IMR-90 (cell line): ENCODE results near the gene NFKBIZ. TPM values are rescaled to one million over a fixed set of nuclear protein-coding genes. Genes with fewer than 3 reads are reported as not detected.
A peak's percentile ranks its signal among the peaks of the same experiment; 100 is the strongest.

Experiments used
- ATAC-seq: fragments of 200-7000 bp; cut with Tn5 transposase; 2 replicates; pipeline ENCODE4 v1.9.1; 2020; ENCODE audit warnings: low read depth, mild to moderate bottlenecking, moderate library complexity
- Bru-seq: library from RNA; stranded (reverse); fragments of 400-500 nt; gene quantifications from one replicate; lab custom pipeline; 2021; lab: Mats Ljungman, UMichigan
- BruChase-seq, 2 experiments: library from RNA; stranded (reverse); fragments of 400-500 nt; gene quantifications; one replicate each; lab custom pipeline; 2021; lab: Mats Ljungman, UMichigan
- BruUV-seq: library from RNA; stranded (reverse); fragments of 400-500 nt; replicated peaks from 2 replicates; lab custom pipeline; 2021; lab: Mats Ljungman, UMichigan
- CTCF ChIA-PET: fragments of 300-600 bp; formaldehyde crosslinking; extraction: SDS; loops from one replicate; lab custom pipeline; 2021; ENCODE audit warnings: antibody characterized with exemption; lab: Yijun Ruan, JAX
- POLR2A ChIA-PET: fragments of 300-600 bp; sonication (Branson Sonifier 250); formaldehyde crosslinking; loops from one replicate; lab custom pipeline; 2022; ENCODE audit warnings: antibody characterized with exemption; ENCODE audit not compliant: unreplicated experiment; lab: Charles Lee
- DNase-seq: peaks from one replicate; pipeline ENCODE4 v3.0.0; 2013
- H2AFZ ChIP-seq: replicated peaks from 2 replicates; pipeline ENCODE3; 2013; ENCODE audit warnings: low read length, mild to moderate bottlenecking; ENCODE audit not compliant: poor library complexity
- H2AK5ac ChIP-seq: 2 replicates; pipeline ENCODE4 v1.6.1; 2013; ENCODE audit warnings: low read depth, low read length, inconsistent platforms
- H2AK9ac ChIP-seq: replicated peaks from 2 replicates; pipeline ENCODE3; 2013; ENCODE audit warnings: mild to moderate bottlenecking, low read depth, low read length, moderate library complexity; ENCODE audit not compliant: poor library complexity
- H2BK120ac ChIP-seq: 2 replicates; pipeline ENCODE4 v1.6.1; 2013; ENCODE audit warnings: low read depth, low read length, inconsistent platforms
- H2BK15ac ChIP-seq: 3 replicates; pipeline ENCODE4 v1.6.1; 2013; ENCODE audit warnings: low read depth, low read length, inconsistent platforms
- H2BK20ac ChIP-seq: 2 replicates; pipeline ENCODE4 v1.6.1; 2013; ENCODE audit warnings: low read depth, mild to moderate bottlenecking, inconsistent platforms, low read length, moderate library complexity
- H2BK5ac ChIP-seq: 2 replicates; pipeline ENCODE4 v1.6.1; 2013; ENCODE audit warnings: mild to moderate bottlenecking, low read depth, low read length, inconsistent platforms; ENCODE audit not compliant: poor library complexity, severe bottlenecking
- H3K14ac ChIP-seq: replicated peaks from 2 replicates; pipeline ENCODE4 v1.6.1; 2013; ENCODE audit warnings: low read depth, low read length, inconsistent platforms
- H3K18ac ChIP-seq: 2 replicates; pipeline ENCODE4 v1.6.1; 2013; ENCODE audit warnings: low read depth, low read length, control low read depth
- H3K23ac ChIP-seq: 2 replicates; pipeline ENCODE4 v1.6.1; 2013; ENCODE audit warnings: low read depth, low read length, inconsistent platforms
- H3K27ac ChIP-seq: 2 replicates; pipeline ENCODE4 v1.5.1; 2013; ENCODE audit warnings: mild to moderate bottlenecking, control low read depth, low read length; ENCODE audit not compliant: insufficient read depth
- H3K27me3 ChIP-seq: 2 replicates; pipeline ENCODE4 v1.6.1; 2013; ENCODE audit warnings: low read length; ENCODE audit not compliant: control insufficient read depth, insufficient read depth
- H3K36me3 ChIP-seq: 2 replicates; pipeline ENCODE4 v1.6.1; 2013; ENCODE audit warnings: low read length, mixed read lengths; ENCODE audit not compliant: control insufficient read depth, insufficient read depth
- H3K4ac ChIP-seq: 2 replicates; pipeline ENCODE4 v1.6.1; 2013; ENCODE audit warnings: low read depth, low read length, inconsistent platforms
- H3K4me1 ChIP-seq: 2 replicates; pipeline ENCODE4 v1.6.1; 2013; ENCODE audit warnings: low read length, mixed read lengths; ENCODE audit not compliant: control insufficient read depth, insufficient read depth
- H3K4me2 ChIP-seq: 2 replicates; pipeline ENCODE4 v1.6.1; 2013; ENCODE audit warnings: low read depth, mild to moderate bottlenecking, control low read depth, low read length, moderate library complexity
- H3K4me3 ChIP-seq: 2 replicates; pipeline ENCODE4 v1.5.1; 2013; ENCODE audit warnings: low read depth, mild to moderate bottlenecking, control low read depth, low read length, moderate library complexity; ENCODE audit not compliant: insufficient read depth
- H3K56ac ChIP-seq: 2 replicates; pipeline ENCODE4 v1.6.1; 2013; ENCODE audit warnings: low read length, inconsistent platforms; ENCODE audit not compliant: insufficient read depth; ENCODE audit errors: extremely low read depth
- H3K79me1 ChIP-seq, 2 experiments: 2 replicates each; pipeline ENCODE4 v1.6.1; 2013; ENCODE audit warnings: low read length in 2 of 2, inconsistent platforms in 1 of 2, low read depth in 1 of 2
- H3K9ac ChIP-seq: 2 replicates; pipeline ENCODE4 v1.6.1; 2013; ENCODE audit warnings: low read depth, low read length, control low read depth
- H3K9me1 ChIP-seq: 2 replicates; pipeline ENCODE4 v1.6.1; 2013; ENCODE audit warnings: low read length, inconsistent platforms; ENCODE audit not compliant: insufficient read depth
- H3K9me3 ChIP-seq: 2 replicates; pipeline ENCODE4 v1.6.1; 2013; ENCODE audit warnings: low read length; ENCODE audit not compliant: control insufficient read depth, insufficient read depth
- H4K20me1 ChIP-seq: 2 replicates; pipeline ENCODE4 v1.6.1; 2013; ENCODE audit warnings: low read length, inconsistent platforms; ENCODE audit not compliant: insufficient read depth
- H4K5ac ChIP-seq: 2 replicates; pipeline ENCODE4 v1.6.1; 2013; ENCODE audit warnings: mild to moderate bottlenecking, low read depth, low read length, control low read depth
- H4K8ac ChIP-seq, 2 experiments: 2 replicates each; pipeline ENCODE4 v1.6.1; 2013; ENCODE audit warnings: low read depth in 2 of 2, low read length in 2 of 2, control low read depth in 1 of 2, inconsistent platforms in 1 of 2
- H4K91ac ChIP-seq: 2 replicates; pipeline ENCODE4 v1.6.1; 2013; ENCODE audit warnings: low read depth, low read length, inconsistent platforms; ENCODE audit not compliant: insufficient read depth
- BHLHE40 ChIP-seq: fragments of 150-350 bp; IDR thresholded peaks from 2 replicates; pipeline ENCODE4 v1.6.1; 2016; ENCODE audit warnings: mild to moderate bottlenecking, low read depth, low read length
- CEBPB ChIP-seq: IDR thresholded peaks from 2 replicates; pipeline ENCODE4 v1.6.1; 2012; ENCODE audit warnings: low read depth, low read length, improper control_type of control experiment
- CHD1 ChIP-seq: IDR thresholded peaks from 2 replicates; pipeline ENCODE4 v1.6.1; 2012; ENCODE audit warnings: low read depth, low read length, improper control_type of control experiment
- FOS ChIP-seq: fragments of 150-350 bp; IDR thresholded peaks from 2 replicates; pipeline ENCODE4 v1.6.1; 2016; ENCODE audit warnings: low read depth, low read length
- MAFK ChIP-seq: IDR thresholded peaks from 2 replicates; pipeline ENCODE4 v1.6.1; 2012; ENCODE audit warnings: low read depth, low read length, improper control_type of control experiment
- MAZ ChIP-seq: IDR thresholded peaks from 2 replicates; pipeline ENCODE4 v1.6.1; 2012; ENCODE audit warnings: low read depth, mild to moderate bottlenecking, low read length, improper control_type of control experiment, moderate library complexity, borderline replicate concordance
- MXI1 ChIP-seq: IDR thresholded peaks from 2 replicates; pipeline ENCODE4 v1.6.1; 2012; ENCODE audit warnings: low read depth, mild to moderate bottlenecking, low read length, moderate library complexity, borderline replicate concordance
- NFE2L2 ChIP-seq: fragments of 150-350 bp; IDR thresholded peaks from 2 replicates; pipeline ENCODE4 v1.6.1; 2016; ENCODE audit warnings: low read depth, mild to moderate bottlenecking, low read length
- POLR2A ChIP-seq: IDR thresholded peaks from 2 replicates; pipeline ENCODE4 v1.6.1; 2012; ENCODE audit warnings: mild to moderate bottlenecking, low read depth, low read length
- RAD21 ChIP-seq: IDR thresholded peaks from 2 replicates; pipeline ENCODE4 v1.6.1; 2012; ENCODE audit warnings: low read length, improper control_type of control experiment
- SMC3 ChIP-seq: fragments of 150-350 bp; IDR thresholded peaks from 2 replicates; pipeline ENCODE4 v1.6.1; 2016; ENCODE audit warnings: low read depth, mild to moderate bottlenecking, antibody characterized with exemption, low read length, moderate library complexity
- USF2 ChIP-seq: fragments of 150-350 bp; IDR thresholded peaks from 2 replicates; pipeline ENCODE4 v1.6.1; 2017; ENCODE audit warnings: mild to moderate bottlenecking, antibody characterized with exemption, low read length, low read depth
- WGBS, 2 experiments: methylation state at CpG; one replicate each; pipeline versions ENCODE4 v1.1.5 to v1.1.7; 2013; ENCODE audit warnings: missing lambda C conversion rate in 2 of 2; ENCODE audit not compliant: insufficient read length in 1 of 2; ENCODE audit errors: extremely low coverage in 2 of 2; 5-methylcytosine and 5-hydroxymethylcytosine counted together
- dilution Hi-C: fragments of 300-500 bp; cut with HindIII; formaldehyde crosslinking; loops from one replicate; pipeline ENCODE4 v1.14.3; 2018; ENCODE audit warnings: low sequenced_read_pairs; ENCODE audit not compliant: unreplicated experiment
- in situ Hi-C: fragments of 300-500 bp; cut with MboI; formaldehyde crosslinking; loops from 3 replicates; pipeline ENCODE4 v1.14.3; 2019; ENCODE audit warnings: low sequenced_read_pairs, inconsistent platforms, mixed read lengths
- intact Hi-C: fragments of 100-400 bp; cut with micrococcal nuclease; formaldehyde crosslinking; loops from 2 replicates; pipeline ENCODE4 v1.10.0; 2022
- long read RNA-seq: library from polyadenylated mRNA; unstranded; transcript quantifications from one replicate; pipeline ENCODE4 v2.0.0, GENCODE V29; 2021; ENCODE audit not compliant: unreplicated experiment
- polyA plus RNA-seq, 3 experiments: library from polyadenylated mRNA; depleted of rRNA; stranded (reverse); fragments of >200 nt; gene quantifications; 2 replicates each; pipeline ENCODE4 v1.2.3, GENCODE V29; 2012; ENCODE audit warnings: low replicate concordance in 1 of 3
- total RNA-seq: library from RNA; depleted of rRNA; stranded (reverse); fragments of >200 nt; gene quantifications from 2 replicates; pipeline ENCODE4 v1.2.3, GENCODE V29; 2012; rRNA removed

NFKBIZ gene
- total RNA-seq (35.0 and 43.0 TPM in 2 replicates), polyA plus RNA-seq (2012; rRNA removed) (40.9 and 56.2 TPM in 2 replicates), Bru-seq, nascent RNA (percentile 98 among the genes with signal in this experiment), BruChase-seq, experiment 1, labeled RNA remaining after a 6-hour chase (percentile 80 among the genes with signal in this experiment), BruChase-seq, experiment 2, labeled RNA remaining after a 2-hour chase (percentile 77 among the genes with signal in this experiment)
- polyA plus RNA-seq (2012; cell fraction: cytosol; rRNA removed) = 42.6 and 52.3 TPM in 2 replicates
- polyA plus RNA-seq (2012; cell fraction: nucleus; rRNA removed; ENCODE audit: low replicate concordance) = 482 and 691 TPM in 2 replicates
- long read RNA-seq, transcript NFKBIZ-202 (12 exons, 3,923 nt) = major isoform, 7 of 24 reads
- long read RNA-seq, partial matches to known transcripts = 9 of 24 reads
- long read RNA-seq, other reads (novel, unspliced or antisense) = 8 of 24 reads

GRCh38 chr3:101848754-101849713 is at the start of gene NFKBIZ:
Gene NFKBIZ, plus strand, starts transcription at chr3:101849514. Its CDS starts 115 bp downstream, at chr3:101849629.
- Histone ChIP-seq H3K79me1 (peaks cover 27 to 37% of the 10 kb centered on the region in 2 experiments), H3K14ac (peak within 1 kb of the TSS; percentile 95), H4K91ac (peak within 1 kb of the TSS; percentile 59), H3K23ac (peak within 1 kb of the TSS; percentile 93), H2BK20ac (0 out of 2 replicates have a peak within 1 kb of the TSS, but pooled peaks have one; percentile 16), H2BK5ac (peak within 1 kb of the TSS; percentile 91), H4K8ac (peak within 1 kb of the TSS; percentile 93 to 95), H3K27ac (peak within 1 kb of the TSS; percentile 96), H3K9ac (peak within 1 kb of the TSS; percentile 100), H3K9me1 (peaks cover 12% of the 10 kb centered on the region), H4K5ac (peak within 1 kb of the TSS; percentile 58; the same call in 1 of the 2 replicates), H3K27me3 (no peaks in the 10 kb centered on the region), H2AK5ac (peak within 1 kb of the TSS; percentile 42), H3K56ac (peak within 1 kb of the TSS; percentile 93), H2BK15ac (peak within 1 kb of the TSS; percentile 26; the same call in 1 of the 3 replicates), H3K9me3 (no peaks in the 10 kb centered on the region), H3K4me3 (peak within 1 kb of the TSS; percentile 96), H3K4me1 (peaks cover 12% of the 10 kb centered on the region), H3K36me3 (peaks cover 21% of the 10 kb centered on the region), H3K4ac (peak within 1 kb of the TSS; percentile 87), H2AK9ac (peak within 1 kb of the TSS; percentile 89), H2BK120ac (peak within 1 kb of the TSS; percentile 86), H2AFZ (peak within 1 kb of the TSS; percentile 87), H3K18ac (peak within 1 kb of the TSS; percentile 74), H4K20me1 (peaks cover 43% of the 10 kb centered on the region), H3K4me2 (peak within 1 kb of the TSS; percentile 92)
- POLR2A ChIA-PET = interaction anchor here (0.6 to 1.6 kb wide), 6 partner anchors 10 to 377 kb away, joined by 3 to 6 read pairs (median 4); no protein-coding TSS in a partner anchor
- ATAC-seq (peak; percentile 91), DNase-seq (peak; percentile 91)
- CTCF ChIA-PET = interaction anchor here (2.3 kb wide), 1 partner anchor 376 kb away, joined by 8 read pairs; no protein-coding TSS in a partner anchor
- in situ Hi-C loops = no loop called here
- intact Hi-C loops = loop anchor here (1.0 kb wide), 3 partner anchors 22 to 376 kb away; no protein-coding TSS in a partner anchor
- dilution Hi-C loops = no loop called here
- WGBS, 2 experiments = 1% methylated on average over 51 of the region's 95 CpGs; no CpG with 5 or more reads in 1 of the 2 experiments
- no TSS peak for BruUV-seq
- peak; percentile 95 for TF ChIP-seq CEBPB
- 0 out of 2 replicates have a peak, but pooled peaks have one; percentile 7 for TF ChIP-seq NFE2L2
- no peak for TF ChIP-seq USF2
- no peak for TF ChIP-seq SMC3
- no peak for TF ChIP-seq MAFK
- peak; percentile 76; the same call in 1 of the 2 replicates for TF ChIP-seq MAZ
- peak; percentile 100 for TF ChIP-seq POLR2A
- TF ChIP-seq FOS = 0 out of 2 replicates have a peak, but pooled peaks have one; percentile 2
- peak; percentile 91 for TF ChIP-seq CHD1
- peak; percentile 36; the same call in 1 of the 2 replicates for TF ChIP-seq MXI1
- no peak; the same call in 1 of the 2 replicates for TF ChIP-seq RAD21
- TF ChIP-seq BHLHE40 = 0 out of 2 replicates have a peak, but pooled peaks have one; percentile 28
